H9 (cell line): ENCODE measurements around the gene HMCN1. TPM values are rescaled to one million over a fixed set of nuclear protein-coding genes. Genes with fewer than 3 reads are reported as not detected.

ENCODE experiments used
- DNase-seq: peaks from one replicate; pipeline ENCODE4 v3.0.0-alpha.2; 2017
- H2AFZ ChIP-seq: one replicate; pipeline ENCODE4 v1.6.1; 2013; ENCODE audit warnings: mild to moderate bottlenecking, low read length, control low read depth, moderate library complexity
- H2AK5ac ChIP-seq: 2 replicates; pipeline ENCODE4 v1.6.1; 2013; ENCODE audit warnings: low read length, control low read depth, mixed read lengths; ENCODE audit not compliant: insufficient read length
- H2BK120ac ChIP-seq: one replicate; pipeline ENCODE4 v1.6.1; 2013; ENCODE audit warnings: low read depth, mild to moderate bottlenecking, low read length, control low read depth, inconsistent platforms; ENCODE audit not compliant: poor library complexity, severe bottlenecking
- H2BK12ac ChIP-seq: 2 replicates; pipeline ENCODE4 v1.6.1; 2013; ENCODE audit warnings: low read length, control low read depth, mixed read lengths, low read depth; ENCODE audit not compliant: insufficient read length
- H2BK15ac ChIP-seq: 2 replicates; pipeline ENCODE4 v1.6.1; 2013; ENCODE audit warnings: low read depth, low read length, control low read depth
- H2BK20ac ChIP-seq: one replicate; pipeline ENCODE4 v1.6.1; 2013; ENCODE audit warnings: low read depth, mild to moderate bottlenecking, low read length, control low read depth, inconsistent platforms; ENCODE audit not compliant: poor library complexity, severe bottlenecking
- H2BK5ac ChIP-seq: 2 replicates; pipeline ENCODE4 v1.6.1; 2013; ENCODE audit warnings: low read length, control low read depth, mixed read lengths; ENCODE audit not compliant: insufficient read length
- H3K14ac ChIP-seq: 2 replicates; pipeline ENCODE4 v1.6.1; 2013; ENCODE audit warnings: low read length, control low read depth; ENCODE audit not compliant: insufficient read depth
- H3K18ac ChIP-seq: 2 replicates; pipeline ENCODE4 v1.6.1; 2013; ENCODE audit warnings: low read depth, mild to moderate bottlenecking, mixed read lengths, low read length, control low read depth; ENCODE audit not compliant: insufficient read length
- H3K23ac ChIP-seq: 2 replicates; pipeline ENCODE4 v1.6.1; 2013; ENCODE audit warnings: low read length, control low read depth, mixed read lengths, low read depth; ENCODE audit not compliant: insufficient read length
- H3K23me2 ChIP-seq: 2 replicates; pipeline ENCODE4 v1.6.1; 2013; ENCODE audit warnings: low read depth, mild to moderate bottlenecking, mixed read lengths, low read length, control low read depth; ENCODE audit not compliant: insufficient read length, poor library complexity, severe bottlenecking
- H3K27ac ChIP-seq: 2 replicates; pipeline ENCODE4 v1.5.1; 2013; ENCODE audit warnings: low read length, control low read depth, mixed read lengths, low read depth; ENCODE audit not compliant: insufficient read length
- H3K27me3 ChIP-seq: 2 replicates; pipeline ENCODE4 v1.6.1; 2013; ENCODE audit warnings: low read length, control low read depth, inconsistent platforms; ENCODE audit not compliant: insufficient read depth
- H3K4ac ChIP-seq: 2 replicates; pipeline ENCODE4 v1.6.1; 2013; ENCODE audit warnings: low read depth, mild to moderate bottlenecking, control low read depth, inconsistent platforms, low read length, moderate library complexity
- H3K4me1 ChIP-seq: 2 replicates; pipeline ENCODE4 v1.6.1; 2013; ENCODE audit warnings: low read length, control low read depth, inconsistent platforms; ENCODE audit not compliant: insufficient read depth
- H3K4me2 ChIP-seq: 2 replicates; pipeline ENCODE4 v1.6.1; 2013; ENCODE audit warnings: low read length, control low read depth, mixed read lengths; ENCODE audit not compliant: insufficient read length, insufficient read depth
- H3K56ac ChIP-seq: 2 replicates; pipeline ENCODE4 v1.6.1; 2013; ENCODE audit warnings: low read depth, mild to moderate bottlenecking, mixed read lengths, low read length, control low read depth; ENCODE audit not compliant: insufficient read length
- H3K79me1 ChIP-seq: 2 replicates; pipeline ENCODE4 v1.6.1; 2013; ENCODE audit warnings: low read depth, mild to moderate bottlenecking, moderate library complexity, low read length, control low read depth, inconsistent platforms; ENCODE audit not compliant: insufficient read depth, poor library complexity, severe bottlenecking
- H3K79me2 ChIP-seq: 2 replicates; pipeline ENCODE4 v1.6.1; 2013; ENCODE audit warnings: low read length, control low read depth, inconsistent platforms; ENCODE audit not compliant: insufficient read depth
- H3K9ac ChIP-seq: 2 replicates; pipeline ENCODE4 v1.6.1; 2013; ENCODE audit warnings: low read length, control low read depth, mixed read lengths; ENCODE audit not compliant: insufficient read length; ENCODE audit errors: extremely low read depth
- H3K9me3 ChIP-seq: one replicate; pipeline ENCODE4 v1.6.1; 2013; ENCODE audit warnings: low read depth, low read length, inconsistent platforms; ENCODE audit not compliant: control insufficient read depth
- H3T11ph ChIP-seq: one replicate; pipeline ENCODE4 v1.6.1; 2013; ENCODE audit warnings: mild to moderate bottlenecking, low read length, control low read depth, inconsistent platforms
- H4K20me1 ChIP-seq: one replicate; pipeline ENCODE4 v1.6.1; 2013; ENCODE audit not compliant: control insufficient read depth, insufficient read length, insufficient read depth
- H4K5ac ChIP-seq: 2 replicates; pipeline ENCODE4 v1.6.1; 2013; ENCODE audit warnings: low read depth, mild to moderate bottlenecking, mixed read lengths, low read length, control low read depth; ENCODE audit not compliant: insufficient read length
- H4K8ac ChIP-seq: replicated peaks from 2 replicates; pipeline ENCODE4 v1.6.1; 2013; ENCODE audit warnings: low read length, control low read depth, mixed read lengths, low read depth; ENCODE audit not compliant: insufficient read length
- H4K91ac ChIP-seq: 2 replicates; pipeline ENCODE4 v1.6.1; 2013; ENCODE audit warnings: low read depth, mild to moderate bottlenecking, moderate library complexity, mixed read lengths, low read length, control low read depth; ENCODE audit not compliant: insufficient read length
- H3K27ac Mint-ChIP-seq, 3 experiments: 2 replicates in 2 of 3; 3 replicates in 1 of 3; pipeline ENCODE4 v1.8.0; 2020 to 2021; ENCODE audit warnings: mixed read lengths in 3 of 3, mild to moderate bottlenecking in 1 of 3, moderate library complexity in 1 of 3
- H3K27me3 Mint-ChIP-seq: 2 replicates; pipeline ENCODE4 v1.8.0; 2021; ENCODE audit warnings: low read depth, mild to moderate bottlenecking, moderate library complexity, mixed read lengths
- H3K36me3 Mint-ChIP-seq, 3 experiments: 2 replicates in 2 of 3; 3 replicates in 1 of 3; pipeline ENCODE4 v1.8.0; 2020 to 2021; ENCODE audit warnings: low read depth in 3 of 3, mixed read lengths in 3 of 3; ENCODE audit not compliant: insufficient read depth in 1 of 3
- H3K4me1 Mint-ChIP-seq, 2 experiments: 2 replicates each; pipeline ENCODE4 v1.8.0; 2020; ENCODE audit warnings: mixed read lengths in 2 of 2
- H3K4me3 Mint-ChIP-seq, 2 experiments: 2 replicates in 1 of 2; 3 replicates in 1 of 2; pipeline ENCODE4 v1.8.0; 2020 to 2021; ENCODE audit warnings: mild to moderate bottlenecking in 2 of 2, mixed read lengths in 2 of 2, moderate library complexity in 1 of 2
- H3K9me3 Mint-ChIP-seq, 2 experiments: 2 replicates in 1 of 2; 3 replicates in 1 of 2; pipeline ENCODE4 v1.8.0; 2020; ENCODE audit warnings: mild to moderate bottlenecking in 2 of 2, mixed read lengths in 2 of 2, moderate library complexity in 1 of 2
- CTCF ChIP-seq: fragments of 200-600 bp; sonication (generic); conservative IDR thresholded peaks from 3 replicates; pipeline ENCODE4 v1.8.0; 2021; ENCODE audit warnings: antibody characterized with exemption, mild to moderate bottlenecking
- WGBS: extraction: QIAGEN DNeasy Blood & Tissue Kit; methylation state at CpG from one replicate; pipeline ENCODE4 v1.1.7; 2013; ENCODE audit warnings: missing lambda C conversion rate, low lambda C conversion rate, mixed read lengths; ENCODE audit not compliant: insufficient read length; ENCODE audit errors: extremely low coverage; 5-methylcytosine and 5-hydroxymethylcytosine counted together
- total RNA-seq: library from RNA; stranded (reverse); gene quantifications from 2 replicates; pipeline ENCODE4 v1.2.1, GENCODE V29; 2021

The HMCN1 gene
- total RNA-seq, 1 experiment from 2014 or later = 3.3 TPM

- H3K9me3 Mint-ChIP-seq = peaks cover 10 to 11% of the 10 kb centered on the region in 2 experiments
- no peak overlapping the region for H3K18ac ChIP-seq
- no peak overlapping the region for H3K9ac ChIP-seq
- no peaks in the 10 kb centered on the region for H3K79me1 ChIP-seq
- no peak overlapping the region for H2AFZ ChIP-seq
- no peak overlapping the region for H2BK20ac ChIP-seq
- H3K23me2 ChIP-seq = no peaks in the 10 kb centered on the region
- no peak overlapping the region for H3T11ph ChIP-seq
- H3K4me1 ChIP-seq = no peaks in the 10 kb centered on the region
- H3K4me2 ChIP-seq = no peak overlapping the region
- H3K9me3 ChIP-seq = no peaks in the 10 kb centered on the region
- no peak overlapping the region for H3K4ac ChIP-seq
- no peak overlapping the region for H3K23ac ChIP-seq
- peaks cover 7 to 12% (median 10%) of the 10 kb centered on the region in 3 experiments for H3K36me3 Mint-ChIP-seq
- no peak overlapping the region for H2BK120ac ChIP-seq
- H3K27ac Mint-ChIP-seq = no peak overlapping the region
- no peak overlapping the region for H4K8ac ChIP-seq
- no peak overlapping the region for H2BK12ac ChIP-seq
- H3K14ac ChIP-seq = no peak overlapping the region
- no peaks in the 10 kb centered on the region for H3K79me2 ChIP-seq
- WGBS = no CpG with 5 or more reads among the region's 5 CpGs
- no peak overlapping the region for H3K4me3 Mint-ChIP-seq
- no peak overlapping the region for H2AK5ac ChIP-seq
- no peak overlapping the region for H2BK15ac ChIP-seq
- H3K56ac ChIP-seq = no peak overlapping the region
- H3K27me3 Mint-ChIP-seq = no peaks in the 10 kb centered on the region
- no peak overlapping the region for H4K91ac ChIP-seq
- H3K27ac ChIP-seq = no peak overlapping the region
- no peaks in the 10 kb centered on the region for H3K4me1 Mint-ChIP-seq
- no peak overlapping the region for H2BK5ac ChIP-seq
- no peak overlapping the region for H4K5ac ChIP-seq
- DNase-seq = no peak
- no peaks in the 10 kb centered on the region for H4K20me1 ChIP-seq
- no peak for TF ChIP-seq CTCF
- no peaks in the 10 kb centered on the region for H3K27me3 ChIP-seq
These were observed 433.0 kb downstream of the HMCN1 start for GRCh38 chr1:186167096-186167668.
